Large intestine (tissue), 3 donors: Measurements from ENCODE around the gene ASF1B. TPM values are rescaled to one million over a fixed set of nuclear protein-coding genes. Genes with fewer than 3 reads are reported as not detected.
A peak's percentile ranks its signal among the peaks of the same experiment; 100 is the strongest.

Experiments
- DNase-seq, 2 donors: peaks; one replicate each; pipeline versions ENCODE4 v3.0.0 to v3.0.0-alpha.2; 2013
- H3K27ac ChIP-seq: one replicate; pipeline ENCODE4 v1.5.1; 2013; ENCODE audit warnings: low read length
- H3K27me3 ChIP-seq: 2 replicates; pipeline ENCODE4 v1.6.1; 2013; ENCODE audit warnings: low read length; ENCODE audit not compliant: control insufficient read depth, insufficient read depth
- H3K36me3 ChIP-seq: 2 replicates; pipeline ENCODE4 v1.6.1; 2013; ENCODE audit warnings: low read length; ENCODE audit not compliant: control insufficient read depth, insufficient read depth
- H3K4me1 ChIP-seq: one replicate; pipeline ENCODE4 v1.6.1; 2013; ENCODE audit warnings: low read length; ENCODE audit not compliant: control insufficient read depth, insufficient read depth
- H3K4me3 ChIP-seq: one replicate; pipeline ENCODE4 v1.5.1; 2013; ENCODE audit warnings: low read length
- H3K9me3 ChIP-seq: one replicate; pipeline ENCODE4 v1.6.1; 2013; ENCODE audit warnings: mild to moderate bottlenecking, low read depth, low read length, moderate library complexity; ENCODE audit not compliant: control insufficient read depth
- WGBS: methylation state at CpG from one replicate; pipeline ENCODE4 v1.1.5; 2013; ENCODE audit warnings: low lambda C conversion rate; ENCODE audit not compliant: insufficient coverage; 5-methylcytosine and 5-hydroxymethylcytosine counted together
- polyA plus RNA-seq: library from polyadenylated mRNA; unstranded; fragments of 120-200 nt; gene quantifications from one replicate; pipeline ENCODE4 v1.2.1, GENCODE V29; 2013

The ASF1B gene
- polyA plus RNA-seq, 1 donor, result 13.1 TPM

- Histone ChIP-seq H3K27me3 (no peaks in the 10 kb centered on the region), H3K9me3 (peaks cover 3% of the 10 kb centered on the region), H3K4me1 (peaks cover 7% of the 10 kb centered on the region), H3K4me3 (no peak overlapping the region), H3K36me3 (peaks cover 19% of the 10 kb centered on the region), H3K27ac (no peak overlapping the region)
- WGBS, result 68% methylated on average over 3 of the region's 7 CpGs
- DNase-seq, result no peak
Measured at GRCh38 chr19:14094854-14095253, 41.5 kb downstream of the ASF1B start.

GRCh38 chr19:14093117-14093823, 43.1 kb downstream of the ASF1B start:
- Histone ChIP-seq H3K9me3 (peaks cover 3% of the 10 kb centered on the region), H3K4me3 (no peak overlapping the region), H3K4me1 (peaks cover 13% of the 10 kb centered on the region), H3K27ac (no peak overlapping the region), H3K36me3 (peaks cover 27% of the 10 kb centered on the region), H3K27me3 (no peaks in the 10 kb centered on the region)
- DNase-seq, result no peak
- no CpG with 5 or more reads among the region's 9 CpGs for WGBS

- no peaks in the 10 kb centered on the region for H3K27me3 ChIP-seq
- H3K4me3 ChIP-seq, result peak overlapping the region; percentile 86
- peak overlapping the region; percentile 88 for H3K27ac ChIP-seq
- H3K4me1 ChIP-seq, result peaks cover 13% of the 10 kb centered on the region
- WGBS, result 19% methylated on average over 4 of the region's 15 CpGs
- peaks cover 19% of the 10 kb centered on the region for H3K36me3 ChIP-seq
- peaks cover 3% of the 10 kb centered on the region for H3K9me3 ChIP-seq
- DNase-seq, result no peak
Measured at GRCh38 chr19:14091813-14092462, 44.5 kb downstream of the ASF1B start.

- peak; percentile 69 to 88 for DNase-seq
- Histone ChIP-seq H3K27ac (peak overlapping the region; percentile 88), H3K27me3 (no peaks in the 10 kb centered on the region), H3K36me3 (peaks cover 12% of the 10 kb centered on the region), H3K4me3 (peak overlapping the region; percentile 86), H3K4me1 (peaks cover 13% of the 10 kb centered on the region), H3K9me3 (peaks cover 3% of the 10 kb centered on the region)
- no CpG with 5 or more reads among the region's 72 CpGs for WGBS
Measured at GRCh38 chr19:14091081-14091812, 45.1 kb downstream of the ASF1B start.

- Histone ChIP-seq H3K27me3 (no peaks in the 10 kb centered on the region), H3K27ac (peak within 1 kb of the TSS; percentile 88), H3K36me3 (peaks cover 12% of the 10 kb centered on the region), H3K9me3 (peaks cover 3% of the 10 kb centered on the region), H3K4me3 (peak within 1 kb of the TSS; percentile 86), H3K4me1 (peaks cover 13% of the 10 kb centered on the region)
- DNase-seq, result peak in 1 of 2 donors; percentile 81
- WGBS, result 0% methylated on average over 5 of the region's 65 CpGs
Measured at GRCh38 chr19:14090509-14091080, 45.8 kb downstream of the ASF1B start, which contains the start of gene SAMD1. TSS of gene SAMD1 (minus strand) at chr19:14090751.

GRCh38 chr19:14089662-14090508, 46.5 kb downstream of the ASF1B start:
- WGBS, result no CpG with 5 or more reads among the region's 142 CpGs
- Histone ChIP-seq H3K27me3 (no peaks in the 10 kb centered on the region), H3K9me3 (peaks cover 3% of the 10 kb centered on the region), H3K4me1 (peaks cover 16% of the 10 kb centered on the region), H3K36me3 (peaks cover 12% of the 10 kb centered on the region), H3K27ac (no peak overlapping the region), H3K4me3 (peak overlapping the region; percentile 51)
- DNase-seq, result peak in 1 of 2 donors; percentile 59

- H3K27ac ChIP-seq, result no peak overlapping the region
- peak overlapping the region; percentile 51 for H3K4me3 ChIP-seq
- no peaks in the 10 kb centered on the region for H3K27me3 ChIP-seq
- no peak for DNase-seq
- WGBS, result no CpG with 5 or more reads among the region's 16 CpGs
- H3K4me1 ChIP-seq, result peaks cover 16% of the 10 kb centered on the region
- H3K9me3 ChIP-seq, result peaks cover 3% of the 10 kb centered on the region
- H3K36me3 ChIP-seq, result peaks cover 12% of the 10 kb centered on the region
Measured at GRCh38 chr19:14089412-14089661, 47.1 kb downstream of the ASF1B start.

- no peaks in the 10 kb centered on the region for H3K27me3 ChIP-seq
- H3K4me1 ChIP-seq, result peaks cover 16% of the 10 kb centered on the region
- no CpG with 5 or more reads among the region's 30 CpGs for WGBS
- H3K4me3 ChIP-seq, result peak overlapping the region; percentile 51
- H3K27ac ChIP-seq, result no peak overlapping the region
- DNase-seq, result no peak
- H3K9me3 ChIP-seq, result peaks cover 3% of the 10 kb centered on the region
- peaks cover 12% of the 10 kb centered on the region for H3K36me3 ChIP-seq
Measured at GRCh38 chr19:14088634-14089411, 47.6 kb downstream of the ASF1B start.

- Histone ChIP-seq H3K9me3 (no peaks in the 10 kb centered on the region), H3K36me3 (peaks cover 12% of the 10 kb centered on the region), H3K4me3 (peak overlapping the region; percentile 15), H3K27ac (no peak overlapping the region), H3K27me3 (no peaks in the 10 kb centered on the region), H3K4me1 (peaks cover 16% of the 10 kb centered on the region)
- WGBS, result no CpG with 5 or more reads among the region's 5 CpGs
- DNase-seq, result no peak
Measured at GRCh38 chr19:14086098-14086497, 50.3 kb downstream of the ASF1B start.
